SK-N-SH (cell line): Measurements from ENCODE around the gene TSPAN4. TPM values are rescaled to one million over a fixed set of nuclear protein-coding genes. Genes with fewer than 3 reads are reported as not detected.

Experiments
- CTCF ChIA-PET: fragments of 300-600, 350-600 bp; formaldehyde crosslinking; extraction: SDS; loops from one replicate; lab custom pipeline; 2021; lab: Yijun Ruan, JAX
- POLR2A ChIA-PET: fragments of 350-600 bp; sonication (Branson Sonifier 250); formaldehyde crosslinking; extraction: SDS; loops from one replicate; lab custom pipeline; 2020; ENCODE audit warnings: antibody characterized with exemption, inconsistent platforms; lab: Yijun Ruan, JAX
- DNase-seq: peaks from one replicate; pipeline ENCODE4 v3.0.0; 2012
- H2AFZ ChIP-seq: fragments of 200-600 bp; sonication (generic); 2 replicates; pipeline ENCODE4 v1.8.1; 2016; ENCODE audit warnings: antibody characterized with exemption, mild to moderate bottlenecking, low read depth
- H3F3A ChIP-seq: fragments of 200-600 bp; sonication (generic); replicated peaks from 2 replicates; pipeline ENCODE3; 2016; ENCODE audit warnings: antibody characterized with exemption, mild to moderate bottlenecking; ENCODE audit not compliant: insufficient read depth
- H3K27ac ChIP-seq, 2 experiments: fragments of 200-500 bp in 1 of 2; fragments of 200-600 bp in 1 of 2; sonication (Bioruptor generic) in 1 of 2; sonication (generic), shearing (Covaris generic) in 1 of 2; 2 replicates each; pipeline versions ENCODE4 v1.5.1 to v1.6.1; 2014 to 2016; ENCODE audit warnings: low read depth in 2 of 2, inconsistent platforms in 1 of 2, low read length in 1 of 2, mild to moderate bottlenecking in 1 of 2, mixed read lengths in 1 of 2
- H3K27me3 ChIP-seq: fragments of 200-600 bp; sonication (generic), shearing (Covaris generic); 2 replicates; pipeline ENCODE4 v1.6.1; 2016; ENCODE audit warnings: mixed run types; ENCODE audit not compliant: insufficient read depth
- H3K36me3 ChIP-seq, 2 experiments: fragments of 200-500 bp in 1 of 2; fragments of 200-600 bp in 1 of 2; sonication (Bioruptor generic) in 1 of 2; sonication (generic) in 1 of 2; replicated peaks in 1 of 2; 2 replicates each; pipeline versions ENCODE3 to v1.5.1; 2014 to 2016; ENCODE audit warnings: low read length in 1 of 2, mild to moderate bottlenecking in 1 of 2; ENCODE audit not compliant: insufficient read depth in 2 of 2, control insufficient read depth in 1 of 2
- H3K4me1 ChIP-seq, 2 experiments: fragments of 200-500 bp in 1 of 2; fragments of 200-600 bp in 1 of 2; sonication (Bioruptor generic) in 1 of 2; sonication (generic), shearing (Covaris generic) in 1 of 2; 2 replicates each; pipeline versions ENCODE4 v1.5.1 to v1.6.1; 2014 to 2016; ENCODE audit warnings: low read depth in 1 of 2, low read length in 1 of 2, mixed run types in 1 of 2; ENCODE audit not compliant: insufficient read depth in 2 of 2, control insufficient read depth in 1 of 2
- H3K4me2 ChIP-seq: fragments of 200-600 bp; sonication (generic), shearing (Covaris generic); 2 replicates; pipeline ENCODE4 v1.6.1; 2017; ENCODE audit warnings: mixed run types
- H3K4me3 ChIP-seq, 2 experiments: fragments of 200-500 bp in 1 of 2; fragments of 200-600 bp in 1 of 2; sonication (Bioruptor generic) in 1 of 2; sonication (generic), shearing (Covaris generic) in 1 of 2; 2 replicates each; pipeline versions ENCODE4 v1.5.1 to v1.8.1; 2014 to 2016; ENCODE audit warnings: low read depth in 2 of 2, inconsistent platforms in 1 of 2, low read length in 1 of 2, mild to moderate bottlenecking in 1 of 2, mixed read lengths in 1 of 2, moderate library complexity in 1 of 2
- H3K79me2 ChIP-seq: fragments of 200-600 bp; sonication (generic); 2 replicates; pipeline ENCODE4 v1.8.1; 2017; ENCODE audit warnings: mild to moderate bottlenecking; ENCODE audit not compliant: insufficient read depth
- H3K9ac ChIP-seq: fragments of 200-600 bp; sonication (generic); 2 replicates; pipeline ENCODE4 v1.6.1; 2017; ENCODE audit warnings: mixed run types
- H3K9me2 ChIP-seq: fragments of 200-600 bp; sonication (generic); 2 replicates; pipeline ENCODE4 v1.6.1; 2017; ENCODE audit warnings: mixed run types
- H3K9me3 ChIP-seq: fragments of 200-600 bp; sonication (generic); 2 replicates; pipeline ENCODE4 v1.6.1; 2017; ENCODE audit warnings: mixed run types, mild to moderate bottlenecking, moderate library complexity
- H4K20me1 ChIP-seq: fragments of 200-600 bp; sonication (generic); 2 replicates; pipeline ENCODE4 v1.6.1; 2017; ENCODE audit warnings: mild to moderate bottlenecking, mixed run types; ENCODE audit not compliant: insufficient read depth
- CHD2 ChIP-seq: fragments of 150-350 bp; IDR thresholded peaks from 2 replicates; pipeline ENCODE4 v1.6.1; 2018; ENCODE audit warnings: low read length; ENCODE audit not compliant: partially characterized antibody
- EP300 ChIP-seq, 2 experiments: IDR thresholded peaks; 2 replicates each; pipeline versions ENCODE4 v1.4.0 to v1.6.1; 2012; ENCODE audit warnings: borderline replicate concordance in 1 of 2, low read depth in 1 of 2, low read length in 1 of 2
- EZH2phosphoT487 ChIP-seq: fragments of 200-600 bp; sonication (generic); IDR thresholded peaks from 2 replicates; pipeline ENCODE4 v1.6.1; 2017; ENCODE audit warnings: low read depth, mixed run types, mild to moderate bottlenecking, antibody characterized with exemption, moderate library complexity, borderline replicate concordance
- FOSL2 ChIP-seq: IDR thresholded peaks from 2 replicates; pipeline ENCODE4 v1.4.0; 2012; ENCODE audit warnings: low read depth, mild to moderate bottlenecking, moderate library complexity, borderline replicate concordance
- FOXJ3 ChIP-seq: sonication (generic); formaldehyde crosslinking; IDR thresholded peaks from 2 replicates; pipeline ENCODE4 v1.5.1; 2020; ENCODE audit warnings: mild to moderate bottlenecking, missing genetic modification reagents
- FOXM1 ChIP-seq: IDR thresholded peaks from 2 replicates; pipeline ENCODE4 v1.4.0; 2012; ENCODE audit warnings: low read depth, mild to moderate bottlenecking
- JUND ChIP-seq: IDR thresholded peaks from 2 replicates; pipeline ENCODE4 v1.4.0; 2012
- MEF2A ChIP-seq: IDR thresholded peaks from 2 replicates; pipeline ENCODE4 v1.4.0; 2012; ENCODE audit warnings: low read depth, borderline replicate concordance
- MXI1 ChIP-seq: IDR thresholded peaks from 2 replicates; pipeline ENCODE4 v1.6.1; 2012; ENCODE audit warnings: mild to moderate bottlenecking, low read depth, low read length, improper control_type of control experiment
- RAD21 ChIP-seq: IDR thresholded peaks from 2 replicates; pipeline ENCODE4 v1.6.1; 2012; ENCODE audit warnings: mild to moderate bottlenecking, low read length
- RFX5 ChIP-seq: IDR thresholded peaks from 2 replicates; pipeline ENCODE4 v1.6.1; 2012; ENCODE audit warnings: mild to moderate bottlenecking, improper control_type of control experiment, low read length
- SMC3 ChIP-seq: IDR thresholded peaks from 2 replicates; pipeline ENCODE4 v1.6.1; 2012; ENCODE audit warnings: low read depth, low read length, improper control_type of control experiment
- TAF1 ChIP-seq: IDR thresholded peaks from 2 replicates; pipeline ENCODE4 v1.6.1; 2012; ENCODE audit warnings: low read depth, mild to moderate bottlenecking, low read length, moderate library complexity, borderline replicate concordance
- TCF12 ChIP-seq: IDR thresholded peaks from 2 replicates; pipeline ENCODE4 v1.4.0; 2012
- TEAD4 ChIP-seq: IDR thresholded peaks from 2 replicates; pipeline ENCODE4 v1.4.0; 2012; ENCODE audit warnings: mild to moderate bottlenecking, borderline replicate concordance; ENCODE audit not compliant: insufficient read depth
- WGBS: methylation state at CpG from one replicate; pipeline ENCODE4 v1.1.6; 2017; ENCODE audit warnings: low lambda C conversion rate; 5-methylcytosine and 5-hydroxymethylcytosine counted together
- polyA plus RNA-seq, 3 experiments: library from polyadenylated mRNA; depleted of rRNA; stranded (reverse); fragments of >200 nt; gene quantifications; 2 replicates each; pipeline ENCODE4 v1.2.3, GENCODE V29; 2012
- TF ChIP-seq, protein P1 (sequence below): IDR thresholded peaks from 2 replicates; pipeline ENCODE4; 2012
- TF ChIP-seq, protein P2 (sequence below): IDR thresholded peaks from 2 replicates; pipeline ENCODE4 v1.4.0; 2012; ENCODE audit warnings: low read depth, borderline replicate concordance
- TF ChIP-seq, protein P3 (sequence below): fragments of 150-350 bp; IDR thresholded peaks from 2 replicates; pipeline ENCODE4 v1.6.1; 2017; ENCODE audit warnings: antibody characterized with exemption, low read length, low read depth, borderline replicate concordance
- TF ChIP-seq, protein P4 (sequence below): IDR thresholded peaks from 2 replicates; pipeline ENCODE4 v1.4.0; 2012; ENCODE audit warnings: low read depth

TSPAN4 gene
- polyA plus RNA-seq, 1 of the 3 experiments (the other 2 are of a cell fraction), result 226 TPM

DNA sequence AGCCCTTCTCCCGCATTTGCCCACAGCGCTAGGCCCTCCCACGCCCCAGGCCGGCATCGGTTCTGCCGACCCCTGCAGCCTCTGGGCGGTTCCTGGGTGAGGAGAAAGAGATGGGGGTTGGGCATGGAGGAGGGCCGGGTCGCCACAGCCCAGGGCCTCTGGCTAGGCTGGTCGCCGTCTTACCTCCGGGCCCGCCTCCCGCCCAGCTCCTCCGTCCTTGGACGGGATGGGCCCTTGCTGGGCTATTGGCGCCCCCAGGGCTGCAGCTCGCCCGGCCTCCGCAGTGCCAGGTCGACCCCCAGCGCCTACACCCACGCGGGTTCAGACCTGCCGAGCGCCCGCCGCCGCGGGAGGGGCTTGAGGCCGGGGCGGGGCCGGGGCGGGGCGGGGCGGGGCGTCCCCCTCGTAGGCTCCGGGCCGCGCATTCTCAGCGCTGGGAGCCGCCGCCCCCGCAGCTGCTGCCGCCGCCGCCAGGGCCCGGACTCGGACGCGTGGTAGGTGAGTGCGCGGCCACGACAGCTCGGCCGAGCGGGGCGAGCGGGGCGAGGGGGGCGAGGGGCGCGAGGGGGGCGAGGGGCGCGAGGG lies 10.0 kb upstream of the TSPAN4 start, which contains the start of gene CD151:
CD151 (plus strand) TSS at position 424 of the 585 bp plus-strand sequence. CDS start 3,118 bp downstream, outside the sequence.
- no peak within 1 kb of the TSS for H2AFZ ChIP-seq
- H3K4me2 ChIP-seq, result peak within 1 kb of the TSS; percentile 100
- peaks cover 62% of the 10 kb centered on the region for H3K79me2 ChIP-seq
- H3F3A ChIP-seq, result peaks cover 23% of the 10 kb centered on the region
- 2% methylated on average over 10 of the region's 67 CpGs for WGBS
- peaks cover 14 to 33% of the 10 kb centered on the region in 2 experiments; a peak in 2 of 4 replicates for H3K4me1 ChIP-seq
- DNase-seq, result peak; percentile 88
- peak within 1 kb of the TSS; percentile 98 for H3K9ac ChIP-seq
- peak within 1 kb of the TSS; percentile 88 to 91 for H3K27ac ChIP-seq
- ChIA-PET CTCF (interaction anchor here (0.9 to 2.3 kb wide), 4 partner anchors 13 to 92 kb away, joined by 3 to 9 read pairs (median 6); partner anchors contain the start of gene PNPLA2), POLR2A (interaction anchor here (0.6 to 3.0 kb wide), 4 partner anchors 10 to 92 kb away, joined by 4 to 15 read pairs (median 6); partner anchors contain the start of genes PNPLA2, RPLP2 and TSPAN4)
- peak within 1 kb of the TSS; percentile 79 to 81 for H3K4me3 ChIP-seq
- no peak for TF ChIP-seq TEAD4
- no peak for TF ChIP-seq TCF12
- TF ChIP-seq MXI1, result 0 out of 2 replicates have a peak, but pooled peaks have one; percentile 9
- no peak for TF ChIP-seq SMC3
- no peak for TF ChIP-seq JUND
- TF ChIP-seq FOXM1, result no peak
- TF ChIP-seq RAD21, result no peak
- TF ChIP-seq EP300 (IDR thresholded peaks at IDR 0.05; ENCODE audit: borderline replicate concordance in 1 of 2, low read depth in 1 of 2, low read length in 1 of 2), result peak in 1 of 2 experiments; percentile 7; a peak in 1 of 4 replicates
- peak; percentile 35 for TF ChIP-seq CHD2
- H3K36me3 ChIP-seq, result peaks cover 7 to 16% of the 10 kb centered on the region in 2 experiments
- no peaks in the 10 kb centered on the region for H3K9me3 ChIP-seq
- H4K20me1 ChIP-seq, result peaks cover 30% of the 10 kb centered on the region
- H3K27me3 ChIP-seq, result no peaks in the 10 kb centered on the region
- H3K9me2 ChIP-seq, result no peaks in the 10 kb centered on the region

DNA sequence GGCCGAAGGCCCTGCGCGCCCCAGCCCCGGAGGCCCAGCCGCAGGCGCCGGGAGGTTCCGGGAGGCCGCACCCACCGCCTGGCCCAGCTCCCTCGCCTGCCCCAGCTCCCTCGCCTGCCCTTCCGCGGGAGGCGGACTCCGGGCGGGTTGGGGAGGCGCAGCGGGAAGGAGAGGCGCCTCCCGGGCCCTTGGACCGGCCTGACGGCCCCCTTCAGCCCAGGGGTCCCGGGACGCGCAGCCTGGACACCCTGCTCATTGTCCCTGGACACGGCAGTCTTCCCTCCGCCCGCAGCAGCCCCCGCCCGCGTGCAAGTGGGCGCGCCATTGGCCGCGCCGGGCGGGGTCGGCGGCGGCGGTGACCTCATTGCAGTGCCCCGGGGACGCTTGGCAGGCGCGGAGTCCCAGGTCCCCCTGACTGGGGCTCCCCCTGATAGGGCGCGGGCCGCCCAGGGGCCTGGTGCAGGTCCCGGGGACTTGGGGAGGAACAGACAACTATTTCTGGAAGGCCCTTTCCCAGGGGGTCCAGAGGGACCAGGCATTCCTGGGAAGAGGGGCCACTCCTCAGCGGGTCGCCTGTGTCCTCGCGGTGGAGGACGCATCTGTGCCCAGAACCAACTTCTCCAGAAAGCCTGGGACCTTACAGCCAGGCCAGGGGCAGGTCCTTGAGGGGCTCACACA lies 9.4 kb upstream of the TSPAN4 start:
- ChIA-PET CTCF (interaction anchor here (1.3 to 2.5 kb wide), 5 partner anchors 12 to 92 kb away, joined by 3 to 11 read pairs (median 7); partner anchors contain the start of gene PNPLA2), POLR2A (interaction anchor here (0.6 to 3.0 kb wide), 6 partner anchors 10 to 164 kb away, joined by 3 to 15 read pairs (median 4); partner anchors contain the start of genes PNPLA2, RPLP2 and TSPAN4)
- WGBS, result no CpG with 5 or more reads among the region's 55 CpGs
- Histone ChIP-seq H3K27ac (peak overlapping the region; percentile 88 to 91), H3K27me3 (no peaks in the 10 kb centered on the region), H3K9me2 (no peaks in the 10 kb centered on the region), H3K4me2 (peak overlapping the region; percentile 92), H3K36me3 (peaks cover 7 to 21% of the 10 kb centered on the region in 2 experiments), H3K9ac (peak overlapping the region; percentile 98), H3F3A (peaks cover 27% of the 10 kb centered on the region), H2AFZ (no peak overlapping the region), H3K79me2 (peaks cover 67% of the 10 kb centered on the region), H3K4me1 (peaks cover 14 to 33% of the 10 kb centered on the region in 2 experiments; a peak in 2 of 4 replicates), H3K9me3 (no peaks in the 10 kb centered on the region), H3K4me3 (peak overlapping the region; percentile 69 to 79), H4K20me1 (peaks cover 35% of the 10 kb centered on the region)
- DNase-seq, result peak; percentile 87
- TF ChIP-seq, protein P1, sequence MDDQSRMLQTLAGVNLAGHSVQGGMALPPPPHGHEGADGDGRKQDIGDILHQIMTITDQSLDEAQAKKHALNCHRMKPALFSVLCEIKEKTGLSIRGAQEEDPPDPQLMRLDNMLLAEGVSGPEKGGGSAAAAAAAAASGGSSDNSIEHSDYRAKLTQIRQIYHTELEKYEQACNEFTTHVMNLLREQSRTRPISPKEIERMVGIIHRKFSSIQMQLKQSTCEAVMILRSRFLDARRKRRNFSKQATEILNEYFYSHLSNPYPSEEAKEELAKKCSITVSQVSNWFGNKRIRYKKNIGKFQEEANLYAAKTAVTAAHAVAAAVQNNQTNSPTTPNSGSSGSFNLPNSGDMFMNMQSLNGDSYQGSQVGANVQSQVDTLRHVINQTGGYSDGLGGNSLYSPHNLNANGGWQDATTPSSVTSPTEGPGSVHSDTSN, result no peak
- TF ChIP-seq, protein P2, sequence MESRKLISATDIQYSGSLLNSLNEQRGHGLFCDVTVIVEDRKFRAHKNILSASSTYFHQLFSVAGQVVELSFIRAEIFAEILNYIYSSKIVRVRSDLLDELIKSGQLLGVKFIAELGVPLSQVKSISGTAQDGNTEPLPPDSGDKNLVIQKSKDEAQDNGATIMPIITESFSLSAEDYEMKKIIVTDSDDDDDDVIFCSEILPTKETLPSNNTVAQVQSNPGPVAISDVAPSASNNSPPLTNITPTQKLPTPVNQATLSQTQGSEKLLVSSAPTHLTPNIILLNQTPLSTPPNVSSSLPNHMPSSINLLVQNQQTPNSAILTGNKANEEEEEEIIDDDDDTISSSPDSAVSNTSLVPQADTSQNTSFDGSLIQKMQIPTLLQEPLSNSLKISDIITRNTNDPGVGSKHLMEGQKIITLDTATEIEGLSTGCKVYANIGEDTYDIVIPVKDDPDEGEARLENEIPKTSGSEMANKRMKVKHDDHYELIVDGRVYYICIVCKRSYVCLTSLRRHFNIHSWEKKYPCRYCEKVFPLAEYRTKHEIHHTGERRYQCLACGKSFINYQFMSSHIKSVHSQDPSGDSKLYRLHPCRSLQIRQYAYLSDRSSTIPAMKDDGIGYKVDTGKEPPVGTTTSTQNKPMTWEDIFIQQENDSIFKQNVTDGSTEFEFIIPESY, result no peak
- no peak for TF ChIP-seq FOSL2
- no peak for TF ChIP-seq MEF2A
- 0 out of 2 replicates have a peak, but pooled peaks have one; percentile 42 for TF ChIP-seq TAF1
- no peak for TF ChIP-seq CHD2
- TF ChIP-seq EZH2phosphoT487, result no peak
- TF ChIP-seq MXI1, result peak; percentile 47; the same call in 1 of the 2 replicates
- no peak for TF ChIP-seq FOXM1
- no peak for TF ChIP-seq TEAD4
- no peak for TF ChIP-seq FOXJ3
- TF ChIP-seq JUND, result no peak
- no peak for TF ChIP-seq RAD21
- TF ChIP-seq, protein P3, sequence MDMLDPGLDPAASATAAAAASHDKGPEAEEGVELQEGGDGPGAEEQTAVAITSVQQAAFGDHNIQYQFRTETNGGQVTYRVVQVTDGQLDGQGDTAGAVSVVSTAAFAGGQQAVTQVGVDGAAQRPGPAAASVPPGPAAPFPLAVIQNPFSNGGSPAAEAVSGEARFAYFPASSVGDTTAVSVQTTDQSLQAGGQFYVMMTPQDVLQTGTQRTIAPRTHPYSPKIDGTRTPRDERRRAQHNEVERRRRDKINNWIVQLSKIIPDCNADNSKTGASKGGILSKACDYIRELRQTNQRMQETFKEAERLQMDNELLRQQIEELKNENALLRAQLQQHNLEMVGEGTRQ, result no peak
- TF ChIP-seq, protein P4, sequence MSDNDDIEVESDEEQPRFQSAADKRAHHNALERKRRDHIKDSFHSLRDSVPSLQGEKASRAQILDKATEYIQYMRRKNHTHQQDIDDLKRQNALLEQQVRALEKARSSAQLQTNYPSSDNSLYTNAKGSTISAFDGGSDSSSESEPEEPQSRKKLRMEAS, result peak; percentile 23; the same call in 1 of the 2 replicates
- no peak for TF ChIP-seq RFX5
